ENCODE results near the gene ITPKB.

- TF ChIP-seq EZH2 (IDR thresholded peaks at IDR 0.05): no peak
- TF ChIP-seq CTCF (IDR thresholded peaks at IDR 0.05): no peak
Measured at GRCh38 chr1:226736001-226736907, 2.8 kb downstream of the ITPKB start.
